ENCODE results near the gene FGD6.
A peak's percentile ranks its signal among the peaks of the same experiment; 100 is the strongest.
"Not testable (repeated sequence)": the region's sequence is repeated elsewhere in the genome, so short reads cannot be mapped to it uniquely, and the experiment has no call there.

The FGD6 gene

GRCh38 chr12:95114766-95115405, 102.4 kb downstream of the FGD6 start:
- no peak for TF ChIP-seq CTCF (IDR thresholded peaks at IDR 0.05; ENCODE audit: control extremely low read depth, extremely low read depth, low read depth, missing control alignments)
- CTCF ChIA-PET, result interaction anchor here (1.5 to 4.7 kb wide), 3 partner anchors 32 to 421 kb away, joined by 3 to 101 read pairs (median 33); partner anchors contain the start of genes FGD6 and VEZT

GRCh38 chr12:95107362-95107761, 109.9 kb downstream of the FGD6 start:
- CTCF ChIA-PET, result no interaction called here
- DNase-seq (ENCODE audit: extremely low spot score), result no peak
- POLR2A ChIA-PET, result no interaction called here
- TF ChIP-seq CTCF (IDR thresholded peaks at IDR 0.05; ENCODE audit: control extremely low read depth, extremely low read depth, low read depth, missing control alignments), result no peak

More at GRCh38 chr12:95114766-95115405, 102.4 kb downstream of the FGD6 start:
- no peak for DNase-seq (ENCODE audit: extremely low spot score)
- POLR2A ChIA-PET, result no interaction called here

GRCh38 chr12:95105540-95105939, 111.7 kb downstream of the FGD6 start:
- no peak for TF ChIP-seq CTCF (IDR thresholded peaks at IDR 0.05; ENCODE audit: control extremely low read depth, extremely low read depth, low read depth, missing control alignments)
- ChIA-PET POLR2A (no interaction called here), CTCF (interaction anchor here (2.6 to 7.3 kb wide), 2 partner anchors 11 to 32 kb away, joined by 15 to 22 read pairs; partner anchors contain the start of gene NR2C1)
- DNase-seq (ENCODE audit: extremely low spot score), result no peak

- ChIA-PET CTCF (interaction anchor here (1.0 to 7.3 kb wide), 4 partner anchors 12 to 430 kb away, joined by 3 to 22 read pairs (median 10); partner anchors contain the start of gene NR2C1), POLR2A (interaction anchor here (0.6 kb wide), 1 partner anchor 12 kb away, joined by 3 read pairs; no protein-coding TSS in a partner anchor)
- no peak for DNase-seq (ENCODE audit: extremely low spot score)
- TF ChIP-seq CTCF (IDR thresholded peaks at IDR 0.05; ENCODE audit: control extremely low read depth, extremely low read depth, low read depth, missing control alignments), result no peak
Observed at GRCh38 chr12:95104919-95105452, 112.3 kb downstream of the FGD6 start.

- POLR2A ChIA-PET, result no interaction called here
- CTCF ChIA-PET, result interaction anchor here (1.6 to 7.3 kb wide), 2 partner anchors 30 to 111 kb away, joined by 3 to 22 read pairs; partner anchors contain the start of gene NR2C1
- TF ChIP-seq CTCF (IDR thresholded peaks at IDR 0.05; ENCODE audit: control extremely low read depth, extremely low read depth, low read depth, missing control alignments), result no peak
- DNase-seq (ENCODE audit: extremely low spot score), result peak; percentile 68
Observed at GRCh38 chr12:95102916-95103671, 114.2 kb downstream of the FGD6 start.

GRCh38 chr12:95101957-95102356, 115.3 kb downstream of the FGD6 start:
- CTCF ChIA-PET, result interaction anchor here (1.2 to 7.3 kb wide), 2 partner anchors 15 to 29 kb away, joined by 3 to 22 read pairs; partner anchors contain the start of gene NR2C1
- DNase-seq (ENCODE audit: extremely low spot score); POLR2A ChIA-PET: not testable (repeated sequence)
